ENCODE results near the gene VEPH1. TPM values are rescaled to one million over a fixed set of nuclear protein-coding genes. Genes with fewer than 3 reads are reported as not detected.

The VEPH1 gene
- total and polyA plus RNA-seq, 2 experiments from 2014 or later: 36.8 to 44.0 TPM

DNA sequence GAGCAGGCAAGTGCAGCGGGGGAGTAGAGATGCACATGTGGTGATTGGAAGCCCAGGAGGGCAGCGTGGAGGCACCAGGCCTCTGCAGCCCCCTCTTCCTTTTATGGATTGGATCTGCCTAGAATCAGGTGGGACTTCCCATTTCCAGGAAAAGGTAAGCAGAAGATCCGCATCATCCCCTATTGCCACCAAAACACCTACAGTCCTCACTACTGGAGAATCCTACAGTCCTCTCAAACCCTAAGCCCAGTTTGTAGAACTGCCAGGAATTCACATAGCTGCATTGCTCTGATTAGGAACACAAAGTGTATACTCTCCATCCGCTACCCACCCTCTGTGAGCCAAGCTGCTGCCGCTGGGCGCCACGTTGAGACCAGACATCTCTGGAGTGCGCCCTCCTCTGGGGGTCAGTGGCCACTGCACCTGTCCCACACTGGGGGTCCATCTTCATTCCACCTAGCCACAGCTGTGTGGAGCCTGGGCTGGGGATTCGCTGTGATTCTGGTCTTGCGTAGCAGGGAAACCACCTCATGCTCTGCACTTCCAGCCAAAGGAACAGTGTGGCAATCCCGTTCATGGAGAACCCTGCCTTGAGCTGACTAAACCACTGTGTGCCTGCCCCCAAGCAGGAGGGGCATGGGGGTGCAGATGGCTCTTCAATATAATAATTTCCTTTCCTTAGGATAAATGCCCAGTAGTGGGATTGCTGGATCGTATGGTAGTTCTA is 155.5 kb downstream of the VEPH1 start:
- H3K9me3 ChIP-seq (ENCODE audit: low read depth): no peaks in the 10 kb centered on the region
- no peak for DNase-seq
- H3K36me3 ChIP-seq (ENCODE audit: low read depth): no peaks in the 10 kb centered on the region
- no peaks in the 10 kb centered on the region for H3K27me3 ChIP-seq (replicated peaks; ENCODE audit: insufficient read depth)
- H3K9ac ChIP-seq: no peak overlapping the region
- no peak overlapping the region for H3K4me3 ChIP-seq
- H3K9me2 ChIP-seq (ENCODE audit: insufficient read depth): no peaks in the 10 kb centered on the region
- H3K4me2 ChIP-seq (ENCODE audit: unreplicated experiment): no peak overlapping the region
- no peaks in the 10 kb centered on the region for H4K20me1 ChIP-seq (ENCODE audit: insufficient read depth)
- H3K79me2 ChIP-seq (ENCODE audit: insufficient read depth): no peaks in the 10 kb centered on the region
- TF ChIP-seq EZH2 (IDR thresholded peaks at IDR 0.05; ENCODE audit: insufficient read depth, poor library complexity, severe bottlenecking): no peak
- TF ChIP-seq EZH2phosphoT487 (IDR thresholded peaks at IDR 0.05; ENCODE audit: insufficient read depth, low read depth): no peak
- H3K27ac ChIP-seq: no peak overlapping the region
- H3K4me1 ChIP-seq (ENCODE audit: insufficient read depth): peaks cover 13% of the 10 kb centered on the region
- in situ Hi-C loops (cut with MboI): no loop called here
- peaks cover 5% of the 10 kb centered on the region; the same call in 1 of the 2 replicates for H3F3A ChIP-seq (ENCODE audit: insufficient read depth)
- no peak overlapping the region for H2AFZ ChIP-seq
- 95 to 97% methylated on average over 12 of the region's 12 CpGs for WGBS, 2 experiments (ENCODE audit: low coverage in 1 of 2, low lambda C conversion rate in 2 of 2, missing lambda C conversion rate in 2 of 2)

DNA sequence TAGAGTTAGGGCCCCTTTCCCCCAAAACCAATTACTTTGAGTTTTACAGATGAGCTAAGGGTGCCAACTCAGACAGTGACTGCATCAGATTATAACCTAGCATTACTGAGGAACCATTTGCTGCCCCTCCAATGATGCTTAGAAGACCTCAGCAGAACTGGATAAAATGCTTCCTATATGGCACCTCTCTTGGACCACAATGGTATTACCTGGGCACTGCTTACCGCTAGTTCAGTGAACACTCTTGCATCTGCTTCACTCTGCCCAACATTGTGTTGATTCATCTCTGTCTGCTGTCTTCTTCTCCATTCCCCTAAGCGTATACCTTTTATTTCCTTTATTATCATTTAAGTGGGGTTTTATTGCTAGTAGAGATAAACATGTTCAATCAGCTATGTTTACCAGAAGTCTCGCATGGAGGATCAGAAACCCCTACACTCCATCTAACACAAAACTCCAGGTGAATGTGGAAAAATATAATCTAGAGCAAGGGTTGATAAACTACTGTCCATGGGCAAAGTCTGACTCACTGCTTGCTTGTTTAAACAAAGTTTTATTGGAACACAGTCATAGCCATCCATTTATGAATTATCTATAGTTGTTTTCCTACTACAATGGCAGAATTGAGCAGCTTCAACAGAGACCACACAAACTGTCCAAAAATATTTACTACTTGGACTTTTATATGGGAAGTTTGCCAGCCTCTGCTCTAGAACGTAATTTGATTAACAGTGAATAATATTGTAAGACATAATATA is 166.8 kb downstream of the VEPH1 start:
- Histone ChIP-seq H3K4me2 (ENCODE audit: unreplicated experiment) (no peak overlapping the region), H3K9ac (no peak overlapping the region), H3K4me1 (ENCODE audit: insufficient read depth) (peaks cover 33% of the 10 kb centered on the region), H3F3A (ENCODE audit: insufficient read depth) (peaks cover 29% of the 10 kb centered on the region), H2AFZ (0 out of 2 replicates have a peak overlapping the region, but pooled peaks have one; percentile 18), H3K4me3 (no peak overlapping the region), H3K9me3 (ENCODE audit: low read depth) (no peaks in the 10 kb centered on the region), H3K27me3 (replicated peaks; ENCODE audit: insufficient read depth) (no peaks in the 10 kb centered on the region), H3K9me2 (ENCODE audit: insufficient read depth) (no peaks in the 10 kb centered on the region), H3K36me3 (ENCODE audit: low read depth) (no peaks in the 10 kb centered on the region), H3K27ac (no peak overlapping the region), H4K20me1 (ENCODE audit: insufficient read depth) (no peaks in the 10 kb centered on the region), H3K79me2 (ENCODE audit: insufficient read depth) (no peaks in the 10 kb centered on the region)
- no peak for TF ChIP-seq EZH2 (IDR thresholded peaks at IDR 0.05; ENCODE audit: insufficient read depth, poor library complexity, severe bottlenecking)
- TF ChIP-seq EZH2phosphoT487 (IDR thresholded peaks at IDR 0.05; ENCODE audit: insufficient read depth, low read depth): no peak
- 82 to 86% methylated on average over 4 of the region's 4 CpGs for WGBS, 2 experiments (ENCODE audit: low coverage in 1 of 2, low lambda C conversion rate in 2 of 2, missing lambda C conversion rate in 2 of 2)
- in situ Hi-C loops (cut with MboI): no loop called here
- no peak for DNase-seq

DNA sequence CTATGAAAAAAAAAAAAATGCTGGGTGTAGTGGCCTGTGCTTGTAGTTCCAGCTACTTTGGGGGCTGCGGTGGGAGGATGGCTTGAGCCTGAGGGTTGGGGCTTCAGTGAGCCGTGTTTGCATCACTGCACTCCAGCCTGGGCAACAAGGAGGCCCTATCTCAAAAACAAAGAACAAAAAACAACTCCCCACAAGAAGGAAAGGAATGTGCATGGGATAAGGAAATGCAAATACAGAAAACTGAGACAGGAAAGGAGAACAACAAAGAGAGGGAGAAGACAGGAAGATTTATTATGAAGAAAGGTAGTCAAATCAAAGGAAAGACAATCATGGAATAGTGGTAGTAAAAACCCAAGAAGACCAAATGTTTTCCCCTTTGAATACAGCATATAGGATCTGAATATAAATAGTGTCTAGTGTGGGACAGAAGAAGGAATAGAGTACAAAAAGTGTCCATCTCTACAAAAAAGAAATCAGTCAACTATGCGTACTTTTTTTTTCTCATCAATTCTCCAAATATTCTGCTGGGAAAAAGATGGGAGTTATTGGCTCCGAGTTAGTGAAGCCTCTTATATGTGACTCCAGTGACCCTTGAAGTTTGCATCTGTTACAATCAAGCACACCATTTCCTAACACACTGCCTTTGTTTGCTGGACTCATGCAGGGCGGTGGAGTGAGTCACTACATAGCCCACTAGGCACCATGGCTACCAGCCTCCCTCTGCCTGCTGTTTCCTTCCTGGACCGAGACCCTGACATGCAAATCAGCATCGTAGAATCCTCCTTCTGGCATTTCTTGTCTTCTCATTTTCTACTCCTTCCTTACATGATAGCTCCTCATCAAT is 167.8 kb downstream of the VEPH1 start:
- Histone ChIP-seq H4K20me1 (ENCODE audit: insufficient read depth) (no peaks in the 10 kb centered on the region), H3K27ac (no peak overlapping the region), H3K27me3 (replicated peaks; ENCODE audit: insufficient read depth) (no peaks in the 10 kb centered on the region), H3K36me3 (ENCODE audit: low read depth) (no peaks in the 10 kb centered on the region), H3K9me3 (ENCODE audit: low read depth) (no peaks in the 10 kb centered on the region), H2AFZ (0 out of 2 replicates have a peak overlapping the region, but pooled peaks have one; percentile 18), H3K79me2 (ENCODE audit: insufficient read depth) (no peaks in the 10 kb centered on the region), H3K9ac (no peak overlapping the region), H3F3A (ENCODE audit: insufficient read depth) (peaks cover 29% of the 10 kb centered on the region), H3K4me2 (ENCODE audit: unreplicated experiment) (peak overlapping the region; percentile 4), H3K4me1 (ENCODE audit: insufficient read depth) (peaks cover 33% of the 10 kb centered on the region), H3K9me2 (ENCODE audit: insufficient read depth) (no peaks in the 10 kb centered on the region), H3K4me3 (no peak overlapping the region)
- TF ChIP-seq EZH2 (IDR thresholded peaks at IDR 0.05; ENCODE audit: insufficient read depth, poor library complexity, severe bottlenecking) (no peak), EZH2phosphoT487 (IDR thresholded peaks at IDR 0.05; ENCODE audit: insufficient read depth, low read depth) (no peak)
- in situ Hi-C loops (cut with MboI): no loop called here
- DNase-seq: peak; percentile 73
- 69 to 76% methylated on average over 7 of the region's 7 CpGs for WGBS, 2 experiments (ENCODE audit: low coverage in 1 of 2, low lambda C conversion rate in 2 of 2, missing lambda C conversion rate in 2 of 2)

DNA sequence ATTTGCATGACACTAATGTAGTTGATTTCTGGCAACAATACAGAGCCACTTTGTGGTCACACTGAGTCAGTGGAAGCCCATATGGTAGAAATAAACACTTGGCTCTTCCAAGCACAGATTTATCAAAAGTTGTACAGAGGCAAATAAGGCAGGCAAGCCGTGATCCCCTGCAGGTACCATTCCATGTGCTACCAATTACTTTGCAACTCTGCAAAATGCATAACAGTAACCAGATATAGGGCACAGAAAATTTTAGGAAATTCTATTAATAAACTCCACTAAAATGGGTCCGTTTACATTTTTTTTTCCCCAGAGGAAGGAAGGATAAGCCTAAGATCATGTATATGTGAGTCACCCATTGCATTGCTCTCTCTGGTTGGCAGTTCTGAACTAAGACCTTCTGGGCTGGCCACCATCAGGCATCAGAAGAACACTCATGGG is 169.6 kb downstream of the VEPH1 start:
- Histone ChIP-seq H3K4me1 (ENCODE audit: insufficient read depth) (peaks cover 51% of the 10 kb centered on the region), H3K4me3 (0 out of 2 replicates have a peak overlapping the region, but pooled peaks have one; percentile 19), H3K4me2 (ENCODE audit: unreplicated experiment) (peak overlapping the region; percentile 65), H3K27me3 (replicated peaks; ENCODE audit: insufficient read depth) (no peaks in the 10 kb centered on the region), H3K9ac (no peak overlapping the region), H2AFZ (no peak overlapping the region), H3F3A (ENCODE audit: insufficient read depth) (peaks cover 33% of the 10 kb centered on the region), H3K9me3 (ENCODE audit: low read depth) (no peaks in the 10 kb centered on the region), H4K20me1 (ENCODE audit: insufficient read depth) (no peaks in the 10 kb centered on the region), H3K36me3 (ENCODE audit: low read depth) (no peaks in the 10 kb centered on the region), H3K79me2 (ENCODE audit: insufficient read depth) (no peaks in the 10 kb centered on the region), H3K9me2 (ENCODE audit: insufficient read depth) (no peaks in the 10 kb centered on the region), H3K27ac (peak overlapping the region; percentile 34)
- TF ChIP-seq EZH2phosphoT487 (IDR thresholded peaks at IDR 0.05; ENCODE audit: insufficient read depth, low read depth) (no peak), EZH2 (IDR thresholded peaks at IDR 0.05; ENCODE audit: insufficient read depth, poor library complexity, severe bottlenecking) (no peak)
- DNase-seq: peak; percentile 82
- in situ Hi-C loops (cut with MboI): no loop called here
- 2 to 4% methylated on average over 2 of the region's 2 CpGs for WGBS, 2 experiments (ENCODE audit: low coverage in 1 of 2, low lambda C conversion rate in 2 of 2, missing lambda C conversion rate in 2 of 2)

All from GM23248 (cell line).